ENCODE data around the gene CIAO2A.

- TF ChIP-seq CTCF (IDR thresholded peaks at IDR 0.05) (no peak), POLR2A (IDR thresholded peaks at IDR 0.05) (no peak)
These were observed 44.8 kb upstream of the CIAO2A start for GRCh38 chr15:64138331-64138941.

Measured in tibial nerve (tissue), 3 donors.